GM19395 (cell line): ENCODE data around the gene GPR3.

Source experiments
- ATAC-seq: cut with Tn5 transposase; IDR thresholded peaks from one replicate; pipeline ENCODE4 v1.9.1; 2021; ENCODE audit warnings: mild to moderate bottlenecking, moderate library complexity; ENCODE audit not compliant: unreplicated experiment

The GPR3 gene

GRCh38 chr1:27358038-27358927 lies 34.1 kb upstream of the GPR3 start:
- no peak for ATAC-seq

DNA sequence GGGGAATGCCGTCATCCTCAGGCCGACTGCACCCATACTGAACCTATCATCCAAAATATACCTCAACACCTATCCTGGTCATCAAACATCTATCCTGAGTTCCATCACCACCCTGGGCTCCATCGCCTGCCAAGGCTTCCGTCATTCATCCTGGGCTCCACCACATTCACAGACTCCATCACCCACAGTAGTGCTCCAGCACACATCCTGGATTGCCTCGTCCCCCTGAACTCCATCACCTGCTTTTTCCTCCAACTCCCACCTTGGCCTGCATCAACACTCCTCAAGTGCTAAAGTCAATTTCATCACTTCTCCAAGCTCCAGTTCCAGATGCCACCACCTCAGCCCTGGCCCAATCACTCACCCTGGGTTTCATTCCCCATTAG lies 33.5 kb upstream of the GPR3 start:
- ATAC-seq = no peak

GRCh38 chr1:27359822-27360158 lies 32.6 kb upstream of the GPR3 start:
- no peak for ATAC-seq

DNA sequence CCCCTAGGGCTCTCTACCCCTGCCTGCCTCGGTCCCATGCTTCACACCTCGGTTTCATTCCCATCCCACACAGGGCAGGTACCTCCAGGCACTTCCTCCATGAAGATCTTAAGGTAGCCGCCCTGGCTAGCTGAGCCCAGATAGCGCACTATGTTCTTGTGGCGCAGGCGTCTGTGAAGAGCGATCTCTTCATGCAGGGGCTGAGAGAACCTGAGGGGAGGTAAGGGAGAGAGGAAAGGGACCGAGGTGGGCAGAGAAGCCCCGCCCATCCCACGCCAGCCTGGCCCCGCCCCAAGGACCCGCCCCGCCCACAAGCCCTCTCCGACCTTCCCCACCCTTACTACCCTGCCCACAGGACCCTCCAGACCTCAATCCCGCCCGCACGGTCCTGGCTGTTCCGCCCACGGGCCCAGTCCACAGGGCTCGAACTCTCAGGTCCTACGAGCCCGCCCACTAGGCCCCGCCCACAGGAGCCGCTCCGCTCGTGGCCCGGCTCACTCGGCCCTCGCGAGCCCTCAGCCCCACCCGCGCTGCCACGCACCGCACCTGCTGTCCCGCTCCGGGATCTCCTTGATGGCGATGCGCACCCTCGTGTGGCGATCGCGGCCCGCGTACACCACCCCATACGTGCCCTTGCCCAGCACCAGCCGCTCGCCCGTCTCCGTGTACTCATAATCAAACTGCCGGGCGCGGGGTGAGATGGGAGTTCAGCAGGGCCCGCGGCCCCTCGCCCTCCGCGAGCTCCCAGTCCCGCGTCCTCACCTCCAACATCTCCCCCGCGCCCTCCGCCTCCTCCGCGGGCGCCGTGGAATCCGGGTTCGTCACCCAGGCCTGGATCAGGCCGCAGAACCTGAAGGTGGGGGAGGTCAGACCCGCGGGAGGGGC lies 32.0 kb upstream of the GPR3 start:
- ATAC-seq = no peak

- no peak for ATAC-seq
Measured at GRCh38 chr1:27361044-27361402, 31.4 kb upstream of the GPR3 start.

DNA sequence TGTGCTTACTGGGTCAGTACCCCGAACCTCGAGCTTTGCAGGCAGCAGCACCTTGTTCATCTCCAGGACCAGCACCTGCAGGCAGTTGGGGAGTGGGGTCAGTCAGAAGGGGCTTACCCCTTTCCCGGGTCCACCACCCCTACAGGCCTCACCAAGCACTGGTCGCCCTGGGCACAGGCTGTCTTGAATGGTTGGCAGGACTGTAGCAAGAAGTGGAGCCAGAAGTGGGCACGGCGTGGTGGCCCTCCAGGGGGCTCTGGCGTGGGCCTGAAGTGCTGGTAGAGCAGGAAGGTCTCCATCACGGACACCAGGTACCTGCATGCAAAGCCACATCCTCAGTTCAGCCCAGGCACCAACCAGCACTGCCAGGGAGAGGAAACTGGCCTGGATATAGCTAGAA lies 30.9 kb upstream of the GPR3 start:
- ATAC-seq = no peak

DNA sequence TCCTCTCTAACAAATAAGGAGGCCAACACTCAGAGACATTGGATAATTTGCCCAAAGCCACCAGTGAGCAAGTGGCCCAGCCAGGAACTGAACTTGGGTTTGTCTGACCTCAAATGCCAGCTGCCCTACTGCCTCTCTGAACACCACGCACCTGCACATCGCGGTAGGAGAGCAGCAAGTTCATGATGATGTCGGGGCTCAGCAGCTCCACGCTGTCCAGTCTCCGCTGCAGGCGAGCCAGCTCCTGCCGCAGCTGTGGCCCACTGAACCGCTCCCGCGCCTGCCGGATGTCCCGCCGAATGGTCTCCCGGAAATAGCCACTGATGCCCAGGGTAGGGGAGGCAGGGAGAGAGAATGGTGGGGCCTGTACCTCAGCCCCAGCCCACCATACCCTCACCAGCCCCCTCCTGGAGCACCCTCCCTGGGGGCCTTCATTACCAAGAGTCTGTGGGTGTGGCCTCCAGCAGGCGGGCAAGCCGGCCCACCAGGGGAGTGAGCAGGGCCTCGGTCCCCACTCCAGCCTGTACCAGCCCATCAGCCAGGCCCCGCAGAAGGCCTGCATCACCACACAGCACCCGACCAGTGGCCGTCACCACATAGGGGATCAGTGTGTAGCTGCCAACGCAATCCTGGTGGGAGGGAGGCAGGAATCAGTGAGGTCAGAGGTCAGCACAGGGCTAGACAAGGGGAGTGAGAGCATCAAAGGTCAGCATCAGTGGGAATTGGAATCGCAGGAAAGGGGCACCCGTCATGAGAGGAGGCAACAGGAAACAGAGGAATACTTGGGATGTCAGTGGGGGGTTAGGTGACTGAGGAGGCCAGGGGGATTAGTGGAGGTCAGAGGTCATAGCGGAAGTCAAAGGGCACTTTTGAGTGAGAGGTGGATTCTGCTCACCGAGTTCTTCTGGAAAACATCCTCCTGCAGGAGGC lies 28.4 kb upstream of the GPR3 start:
- no peak for ATAC-seq

GRCh38 chr1:27364696-27365371 lies 27.6 kb upstream of the GPR3 start:
- no peak for ATAC-seq

DNA sequence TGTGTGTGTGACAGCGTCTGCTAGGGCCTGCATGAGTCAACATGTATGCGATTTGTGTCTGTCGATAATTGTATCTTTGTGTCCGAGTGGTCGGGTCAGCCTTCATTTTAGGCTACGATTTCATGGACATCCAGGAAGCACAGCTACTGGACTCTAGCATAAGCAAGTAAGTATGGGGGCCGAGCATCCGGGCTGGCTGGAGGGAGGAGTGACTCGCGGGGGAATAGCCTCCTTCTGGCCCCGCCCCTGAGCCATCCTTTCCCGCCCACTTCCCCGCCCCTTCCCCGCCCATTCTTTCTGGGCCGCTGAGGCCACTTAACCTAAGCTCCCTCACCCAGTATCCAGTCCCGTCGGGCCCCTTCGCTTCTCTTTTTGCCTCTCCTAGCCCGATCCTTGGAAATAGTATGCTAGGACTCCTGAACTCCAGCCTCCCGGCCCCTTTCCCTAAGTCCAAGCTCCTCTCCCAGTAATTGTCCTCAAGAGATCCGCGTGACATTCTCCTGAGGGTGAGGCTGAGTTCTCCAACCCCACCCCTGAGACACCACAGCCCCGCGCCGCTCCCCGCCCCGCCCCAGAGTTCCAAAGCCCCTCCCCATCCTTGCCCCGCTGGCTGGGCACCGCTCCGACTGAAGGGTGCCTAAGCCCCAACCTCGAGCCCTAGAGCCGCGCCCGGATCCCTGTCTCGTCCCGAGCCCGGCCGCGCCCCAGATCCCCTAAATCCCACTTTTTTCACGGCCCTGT lies 26.9 kb upstream of the GPR3 start:
- ATAC-seq = no peak

DNA sequence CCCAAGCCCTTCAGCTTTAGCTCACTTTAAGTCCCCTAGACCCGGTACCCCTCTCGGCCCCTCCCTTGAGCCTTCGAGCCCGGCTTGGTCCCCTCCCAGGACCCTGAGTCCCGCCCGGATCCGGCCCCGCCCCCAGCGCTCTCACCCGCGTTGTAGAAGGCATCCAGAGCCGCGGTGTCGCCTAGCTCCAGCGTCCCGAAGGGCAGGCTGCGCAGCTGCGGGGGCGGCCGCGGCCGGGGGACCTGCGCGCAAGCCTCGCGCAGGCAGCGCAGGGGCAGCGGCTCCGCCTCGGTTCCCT lies 26.4 kb upstream of the GPR3 start:
- no peak for ATAC-seq

GRCh38 chr1:27366411-27367159 lies 25.8 kb upstream of the GPR3 start, which contains the start of gene MAP3K6:
TSS of gene MAP3K6 (minus strand) at chr1:27366961. CDS start at chr1:27366597, 364 bp downstream.
- ATAC-seq = no peak

GRCh38 chr1:27367160-27367650 lies 25.2 kb upstream of the GPR3 start:
- no peak for ATAC-seq

GRCh38 chr1:27368869-27369582 lies 23.4 kb upstream of the GPR3 start:
- ATAC-seq = no peak

GRCh38 chr1:27372022-27372807 lies 20.2 kb upstream of the GPR3 start:
- no peak for ATAC-seq

DNA sequence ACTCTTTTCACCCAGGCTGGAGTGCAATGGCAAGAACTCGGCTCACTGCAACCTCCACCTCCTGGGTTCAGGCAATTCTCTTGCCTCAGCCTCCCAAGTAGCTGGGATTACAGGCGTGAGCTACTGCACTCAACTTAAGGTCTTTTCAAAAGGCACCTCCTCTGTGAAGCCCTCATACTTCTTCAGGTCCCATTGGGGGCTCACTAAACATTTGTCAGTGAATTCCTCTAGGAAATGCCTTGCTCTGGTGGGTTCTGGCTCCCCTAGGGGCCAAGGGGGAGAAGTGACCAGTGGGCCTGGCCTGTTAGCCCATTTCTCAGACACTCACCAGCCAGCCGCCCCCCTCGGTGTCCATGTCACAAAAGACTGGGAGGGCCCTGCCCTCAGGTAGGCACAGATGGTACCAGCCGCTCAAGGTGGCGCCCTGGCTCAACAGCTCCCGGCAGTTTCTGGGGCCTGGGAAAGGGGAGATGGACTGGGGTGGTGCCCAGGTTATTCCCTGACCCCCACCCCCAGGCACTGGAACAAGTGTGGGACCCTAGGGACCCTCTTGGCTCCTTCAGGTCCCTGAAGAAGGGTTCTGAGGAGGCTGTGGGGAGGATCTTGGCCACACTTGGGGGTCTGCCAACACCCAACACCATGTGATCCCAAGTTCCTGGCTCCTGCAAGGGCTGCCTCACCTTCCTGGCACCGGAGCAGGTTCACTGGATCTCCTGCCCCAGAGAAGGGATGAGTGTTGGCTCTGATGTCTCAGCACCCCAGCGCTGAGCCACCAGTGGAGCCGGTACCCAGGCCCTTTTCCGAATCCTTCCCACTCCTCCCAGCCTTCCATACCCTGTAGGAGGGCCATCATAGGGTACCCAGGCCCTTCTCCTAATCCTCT lies 19.4 kb upstream of the GPR3 start:
- ATAC-seq = no peak

DNA sequence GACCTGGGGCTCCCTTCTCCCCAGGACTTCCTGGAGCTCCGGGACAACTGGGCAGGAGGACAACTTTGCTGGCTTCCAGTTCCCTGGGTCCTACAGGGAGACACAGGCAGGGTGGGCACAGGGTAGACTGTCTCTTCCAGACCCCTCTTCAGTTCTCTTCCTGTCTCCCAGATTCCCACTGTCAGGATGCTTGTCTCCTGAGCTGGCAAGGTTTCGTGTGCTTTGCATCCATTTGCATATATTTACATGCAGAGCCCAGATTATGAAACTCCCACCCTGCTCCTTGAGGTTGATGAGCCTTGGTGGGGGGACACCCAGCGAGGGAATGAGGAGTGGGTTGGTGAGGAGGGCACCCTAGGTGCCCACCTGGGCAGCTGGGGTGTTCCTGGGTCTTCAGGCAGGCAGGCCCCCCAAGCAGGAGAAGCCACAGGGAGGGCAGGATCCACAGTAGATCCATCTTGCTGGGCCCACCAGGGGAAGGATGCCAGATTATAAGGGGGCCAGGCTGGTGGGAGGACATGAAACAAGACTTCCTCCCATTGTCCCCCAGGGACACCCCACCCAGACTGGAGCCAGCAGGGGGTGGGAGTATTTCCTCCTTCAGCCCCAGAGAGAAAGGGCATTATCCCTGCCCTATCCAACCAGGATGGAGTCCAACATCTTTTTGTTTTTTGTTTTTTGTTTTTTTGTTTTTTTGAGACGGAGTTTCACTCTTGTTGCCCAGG lies 17.9 kb upstream of the GPR3 start, which contains the start of gene FCN3:
FCN3 (minus strand) TSS at position 463 of the 725 bp plus-strand sequence; CDS start at position 457, 6 bp downstream.
- no peak for ATAC-seq
